K562 (cell line): ENCODE results near the gene UBTD1. TPM values are rescaled to one million over a fixed set of nuclear protein-coding genes. Genes with fewer than 3 reads are reported as not detected.

ENCODE experiments used
- ATAC-seq: fragments of 200-7000 bp; cut with Tn5 transposase; 3 replicates; pipeline ENCODE4 v1.9.1; 2020; ENCODE audit warnings: moderate library complexity
- BruUV-seq: library from RNA; stranded (reverse); fragments of 400-500 nt; replicated peaks from 2 replicates; lab custom pipeline; 2021; lab: Mats Ljungman, UMichigan
- CTCF ChIA-PET: fragments of 300-600 bp; formaldehyde crosslinking; extraction: SDS; loops from one replicate; lab custom pipeline; 2021; ENCODE audit warnings: low intra/inter-chr PET ratio; lab: Yijun Ruan, JAX
- POLR2A ChIA-PET: fragments of 300-600, 350-650 bp; sonication (Branson Sonifier 250); formaldehyde crosslinking; extraction: SDS; loops from one replicate; lab custom pipeline; 2021; ENCODE audit warnings: antibody characterized with exemption, inconsistent platforms; lab: Yijun Ruan, JAX
- DNase-seq, 4 experiments: peaks; one replicate each; pipeline versions ENCODE4 v3.0.0 to v3.0.0-alpha.2; 2011 to 2018; ENCODE audit warnings: low spot score in 3 of 4, mixed read lengths in 3 of 4; ENCODE audit errors: extremely low read depth in 1 of 4
- FAIRE-seq: peaks from 2 replicates; lab custom pipeline; 2011; peaks lifted over from hg19 to GRCh38; lab: Jason Lieb, UNC
- H2AFZ ChIP-seq: 2 replicates; pipeline ENCODE4 v1.6.0; 2011; ENCODE audit warnings: low read depth, low read length, control low read depth, inconsistent platforms
- H3K27ac ChIP-seq: fragments of 200-600 bp; 3 replicates; pipeline ENCODE4 v1.8.0; 2011; ENCODE audit warnings: low read depth, mild to moderate bottlenecking, control low read depth, inconsistent platforms, low read length, moderate library complexity, mixed read lengths; ENCODE audit errors: extremely low read depth
- H3K27me3 ChIP-seq, 2 experiments: fragments of 300-600 bp in 1 of 2; 2 replicates in 1 of 2; 3 replicates in 1 of 2; pipeline versions ENCODE4 v1.6.0 to v1.8.0; 2011; ENCODE audit warnings: inconsistent platforms in 2 of 2, low read length in 2 of 2, mild to moderate bottlenecking in 1 of 2, mixed read lengths in 1 of 2, moderate library complexity in 1 of 2; ENCODE audit not compliant: control insufficient read depth in 2 of 2, insufficient read depth in 2 of 2
- H3K36me3 ChIP-seq: fragments of 300-600 bp; 3 replicates; pipeline ENCODE4 v1.8.0; 2011; ENCODE audit warnings: mild to moderate bottlenecking, low read length, inconsistent platforms; ENCODE audit not compliant: control insufficient read depth, insufficient read depth
- H3K4me1 ChIP-seq, 2 experiments: fragments of 200-600 bp in 1 of 2; replicated peaks in 1 of 2; 2 replicates in 1 of 2; 3 replicates in 1 of 2; pipeline versions ENCODE4 v1.5.1 to v1.8.0; 2011; ENCODE audit warnings: inconsistent platforms in 2 of 2, low read length in 2 of 2, mild to moderate bottlenecking in 1 of 2, mixed read lengths in 1 of 2, moderate library complexity in 1 of 2; ENCODE audit not compliant: control insufficient read depth in 2 of 2, insufficient read depth in 2 of 2
- H3K4me2 ChIP-seq: 2 replicates; pipeline ENCODE4 v1.6.1; 2011; ENCODE audit warnings: low read length, control low read depth, inconsistent platforms, mixed read lengths; ENCODE audit not compliant: insufficient read depth
- H3K4me3 ChIP-seq: fragments of 200-600 bp; sonication (generic), shearing (Covaris generic); 2 replicates; pipeline ENCODE4 v1.5.1; 2016; ENCODE audit warnings: control low read depth, inconsistent platforms
- H3K79me2 ChIP-seq: fragments of 200-600 bp; 3 replicates; pipeline ENCODE4 v1.8.0; 2011; ENCODE audit warnings: low read length, inconsistent platforms; ENCODE audit not compliant: control insufficient read depth, insufficient read depth
- H3K9ac ChIP-seq, 2 experiments: 2 replicates each; pipeline versions ENCODE4 v1.6.0 to v1.6.1; 2011; ENCODE audit warnings: low read depth in 2 of 2, low read length in 2 of 2, control low read depth in 1 of 2, inconsistent platforms in 1 of 2, mild to moderate bottlenecking in 1 of 2, mixed read lengths in 1 of 2; ENCODE audit not compliant: insufficient read depth in 1 of 2
- H3K9me1 ChIP-seq: one replicate; pipeline ENCODE4 v1.6.0; 2011; ENCODE audit warnings: inconsistent platforms, mild to moderate bottlenecking, low read length, moderate library complexity; ENCODE audit not compliant: control insufficient read depth, insufficient read depth
- H3K9me3 ChIP-seq: replicated peaks from 2 replicates; pipeline ENCODE4 v1.5.1; 2011; ENCODE audit warnings: low read depth, low read length, inconsistent platforms; ENCODE audit not compliant: control insufficient read depth, insufficient read depth
- H4K20me1 ChIP-seq: replicated peaks from 2 replicates; pipeline ENCODE4 v1.6.1; 2011; ENCODE audit warnings: low read length, inconsistent platforms, mixed read lengths; ENCODE audit not compliant: control insufficient read depth, insufficient read depth
- ESRRB ChIP-seq: fragments of 250-450 bp; sonication (Bioruptor Pico); IDR thresholded peaks from 2 replicates; pipeline ENCODE4 v1.5.0; 2020; ENCODE audit warnings: mild to moderate bottlenecking, moderate library complexity, borderline replicate concordance
- GATAD2A ChIP-seq: fragments of 450-650 bp; IDR thresholded peaks from 2 replicates; pipeline ENCODE4 v1.6.1; 2017
- HDAC8 ChIP-seq: fragments of 450-650 bp; IDR thresholded peaks from 2 replicates; pipeline ENCODE4 v1.6.1; 2016; ENCODE audit warnings: mild to moderate bottlenecking, missing genetic modification characterization, moderate library complexity, missing compliant biosample characterization
- MYBL2 ChIP-seq, 2 experiments: fragments of 450-650 bp in 1 of 2; sonication (generic) in 1 of 2; formaldehyde crosslinking in 1 of 2; IDR thresholded peaks; 2 replicates each; pipeline versions ENCODE4 v1.6.1 to v1.8.1; 2017 to 2022; ENCODE audit warnings: borderline replicate concordance in 1 of 2, inconsistent platforms in 1 of 2, low read depth in 1 of 2, mild to moderate bottlenecking in 1 of 2, missing genetic modification reagents in 1 of 2, moderate library complexity in 1 of 2
- WGBS: fragments of 100-300 bp; shearing (Covaris generic); methylation state at CpG from one replicate; pipeline ENCODE4 v1.1.6; 2016; ENCODE audit warnings: low coverage, mixed read lengths; ENCODE audit not compliant: insufficient coverage; ENCODE audit errors: missing lambda C conversion rate; 5-methylcytosine and 5-hydroxymethylcytosine counted together
- in situ Hi-C: fragments of 300-500 bp; cut with MboI; formaldehyde crosslinking; loops from 4 replicates; pipeline ENCODE4 v1.15.0; 2018; ENCODE audit warnings: inconsistent platforms, mixed read lengths
- intact Hi-C: fragments of 100-400 bp; cut with micrococcal nuclease; formaldehyde crosslinking; loops from 2 replicates; pipeline ENCODE4 v1.14.2; 2022
- polyA plus RNA-seq, 8 experiments: library from polyadenylated mRNA; depleted of rRNA in 4 of 8; stranded (reverse) in 5 of 8; unstranded in 3 of 8; fragments of >200 nt; fragmentation: Nextera tagmentation in 2 of 8; fragmentation: Illumina TruSeq in 1 of 8; extraction: Ambion mirVana in 2 of 8; extraction: Trizol in 1 of 8; gene quantifications; 2 replicates each; pipeline versions ENCODE4 v1.2.1 to v1.2.3, GENCODE V29; 2011 to 2014; ENCODE audit warnings: inconsistent platforms in 1 of 8, missing spikeins in 1 of 8
- total RNA-seq, 7 experiments: library from RNA; depleted of rRNA in 6 of 7; stranded (reverse); fragments of >200 nt in 6 of 7; fragmentation: Illumina TruSeq in 2 of 7; extraction: Trizol in 2 of 7; gene quantifications; 2 replicates each; pipeline versions ENCODE4 v1.2.1 to v1.2.3, GENCODE V29; 2011 to 2021; ENCODE audit warnings: low replicate concordance in 1 of 7

The UBTD1 gene
- total and polyA plus RNA-seq, 9 of the 15 experiments (the other 6 are each of a cell fraction or from before 2014, with no cell fraction given) = 0.08 to 1.6 (median 0.81) TPM; not detected in 1

DNA sequence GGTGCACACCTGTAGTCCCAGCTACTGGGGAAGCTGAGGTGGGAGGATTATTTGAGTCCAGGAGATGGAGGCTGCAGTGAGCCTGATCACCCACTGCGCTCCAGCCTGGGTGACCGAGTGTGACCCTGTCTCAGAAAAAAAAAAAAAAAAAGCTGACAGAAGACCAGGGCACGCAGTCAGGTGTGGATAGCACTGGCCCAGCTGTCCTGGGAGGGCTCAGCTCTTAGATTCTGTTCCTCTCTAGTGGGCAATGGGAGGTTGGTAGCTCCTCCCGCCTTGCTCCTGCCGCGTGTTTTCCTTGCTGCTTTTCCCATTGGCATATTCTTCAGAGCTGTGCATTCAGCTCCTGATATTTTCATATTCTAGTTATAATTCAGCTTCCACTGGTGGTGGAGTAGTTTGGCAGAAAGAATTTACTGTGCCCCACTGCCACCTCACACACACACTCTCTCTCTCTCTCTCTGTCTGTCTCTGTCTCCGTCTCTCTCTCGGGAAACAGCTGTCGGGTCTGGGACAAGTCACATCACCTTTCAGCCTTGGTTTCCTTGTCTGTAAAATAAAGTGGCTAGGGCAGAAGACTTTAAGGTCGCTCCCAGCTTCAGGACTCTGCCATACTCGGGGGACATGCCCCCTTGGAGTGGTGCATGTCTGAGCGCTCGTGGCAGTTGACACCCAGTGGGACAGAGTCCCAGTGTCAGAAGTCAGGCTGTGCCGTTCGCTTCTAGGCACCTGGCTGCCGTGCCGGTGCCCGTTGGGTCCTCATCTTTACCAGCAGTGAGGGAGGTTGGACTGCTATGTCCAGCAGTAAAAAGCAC lies 47.9 kb downstream of the UBTD1 start:
- no peaks in the 10 kb centered on the region for H3K9me3 ChIP-seq
- H3K27ac ChIP-seq = no peak overlapping the region
- H4K20me1 ChIP-seq = no peaks in the 10 kb centered on the region
- DNase-seq = no peak
- no peaks in the 10 kb centered on the region for H3K27me3 ChIP-seq
- in situ Hi-C loops = no loop called here
- no peak overlapping the region for H3K4me3 ChIP-seq
- H3K79me2 ChIP-seq = no peaks in the 10 kb centered on the region
- BruUV-seq = no TSS peak
- CTCF ChIA-PET = no interaction called here
- intact Hi-C loops = no loop called here
- POLR2A ChIA-PET = interaction anchor here (1.0 kb wide), 1 partner anchor 12 kb away, joined by 3 read pairs; no protein-coding TSS in a partner anchor
- H2AFZ ChIP-seq = no peak overlapping the region
- H3K4me1 ChIP-seq = peaks cover 15 to 18% of the 10 kb centered on the region in 2 experiments; a peak in 4 of 5 replicates
- WGBS = 26% methylated on average over 14 of the region's 18 CpGs
- no peaks in the 10 kb centered on the region for H3K9me1 ChIP-seq
- no peak for ATAC-seq
- no peak for TF ChIP-seq GATAD2A
- TF ChIP-seq HDAC8 = no peak
- no peak for TF ChIP-seq MYBL2 (IDR thresholded peaks at IDR 0.05; ENCODE audit: low read depth)
- no peak for TF ChIP-seq MYBL2 (CRISPR knock-in tag; IDR thresholded peaks at IDR 0.05; ENCODE audit: borderline replicate concordance)
- TF ChIP-seq ESRRB (CRISPR knock-in tag) = no peak
- H3K9ac ChIP-seq = peak overlapping the region in 1 of 2 experiments; percentile 52; a peak in 1 of 4 replicates
- FAIRE-seq = no peak
- no peak overlapping the region for H3K4me2 ChIP-seq
- no peaks in the 10 kb centered on the region for H3K36me3 ChIP-seq
